Heart right ventricle (tissue), 16 donors: ENCODE results near the gene CALY. TPM values are rescaled to one million over a fixed set of nuclear protein-coding genes. Genes with fewer than 3 reads are reported as not detected.
A peak's percentile ranks its signal among the peaks of the same experiment; 100 is the strongest.
"Not testable (repeated sequence)": the region's sequence is repeated elsewhere in the genome, so short reads cannot be mapped to it uniquely, and the experiment has no call there.

ENCODE experiments used
- ATAC-seq, 8 donors: fragments of 200-7000 bp; cut with Tn5 transposase; one replicate each; pipeline ENCODE4 v1.9.1; 2020; ENCODE audit warnings: mild to moderate bottlenecking in 8 of 8, moderate library complexity in 8 of 8, moderate number of reproducible peaks in 1 of 8
- DNase-seq, 2 donors: peaks; one replicate each; pipeline ENCODE4 v3.0.0-alpha.2; 2020
- H3K27ac ChIP-seq, 10 donors: fragments of 200-600 bp; sonication (generic) in 2 of 10; one replicate each; pipeline versions ENCODE4 v1.5.0 to v1.8.0; 2020 to 2022; ENCODE audit warnings: mild to moderate bottlenecking in 3 of 10
- H3K27me3 ChIP-seq, 7 donors: fragments of 200-600 bp; one replicate each; pipeline ENCODE4 v1.8.0; 2021 to 2022; ENCODE audit warnings: mild to moderate bottlenecking in 2 of 7
- H3K36me3 ChIP-seq, 9 donors: fragments of 200-600 bp; sonication (generic) in 1 of 9; one replicate each; pipeline versions ENCODE4 v1.5.0 to v1.8.0; 2020 to 2022; ENCODE audit warnings: mild to moderate bottlenecking in 2 of 9
- H3K4me1 ChIP-seq, 9 donors: fragments of 200-600 bp; sonication (generic) in 1 of 9; one replicate each; pipeline versions ENCODE4 v1.5.0 to v1.8.0; 2020 to 2022; ENCODE audit warnings: mild to moderate bottlenecking in 4 of 9
- H3K4me3 ChIP-seq, 10 donors: fragments of 200-600 bp; sonication (generic) in 2 of 10; one replicate each; pipeline versions ENCODE4 v1.5.0 to v1.8.0; 2020 to 2022; ENCODE audit warnings: mild to moderate bottlenecking in 7 of 10, moderate library complexity in 2 of 10
- H3K9me3 ChIP-seq, 11 donors: fragments of 200-600 bp in 10 of 11; sonication (generic) in 2 of 11; one replicate each; pipeline versions ENCODE4 v1.5.0 to v1.8.0; 2013 to 2022; ENCODE audit warnings: mild to moderate bottlenecking in 2 of 11, control low read depth in 1 of 11, moderate library complexity in 1 of 11
- CTCF ChIP-seq, 9 donors: fragments of 200-600 bp; sonication (generic) in 2 of 9; IDR thresholded peaks; one replicate each; pipeline versions ENCODE4 v1.5.0 to v1.8.0; 2021 to 2022; ENCODE audit warnings: antibody characterized with exemption in 9 of 9, mild to moderate bottlenecking in 5 of 9, moderate library complexity in 1 of 9
- WGBS, 2 donors: extraction: QIAGEN DNeasy Blood & Tissue Kit; methylation state at CpG; one replicate each; pipeline ENCODE4 v1.1.7; 2013; ENCODE audit warnings: inconsistent platforms in 1 of 2; 5-methylcytosine and 5-hydroxymethylcytosine counted together
- intact Hi-C, 10 donors: fragments of 100-400 bp; cut with DNase I; formaldehyde crosslinking; loops; one replicate each; pipeline versions ENCODE4 v1.11.1 to v1.14.2; 2022
- polyA plus RNA-seq, 2 donors: library from polyadenylated mRNA; stranded (reverse); fragments of 200-250 nt; gene quantifications; one replicate each; pipeline ENCODE4 v1.2.3, GENCODE V29; 2013
- total RNA-seq, 10 donors: library from RNA; stranded (reverse); fragmentation: NEBNext Ultra II Directional in 3 of 10; extraction: Animal tissue kit (Norgen Biotek cat#: 25700) in 3 of 10; gene quantifications; one replicate each; pipeline versions ENCODE4 v1.2.1 to v1.2.4, GENCODE V29; 2021 to 2023
- donor health status: Arrhythmogenic right ventricular cardiomyopathy.
- donor health status: ischemic (EF 13 %, LVEDD 7.1; RV severe dilation, severe dysfunction).
- donor health status: healthy with polysubstance abuse.
- donor health status: DM: no; HTN: yes; CAD: no.
- donor health status: DM: no; HTN: no; CAD: no.
- donor health status: ischemic (EF 25% LVEDD 6.9; RV normal size, moderate dysfunction).
- donor health status: ischemic (EF 25% LVEDD 5.7; RV mildly dilated, moderate dysfunction).
- donor health status: healthy.
- donor health status: DM: yes; HTN: yes; CAD: no.
- donor health status: Ischemic cardiomyopathy.
- donor health status: ischemic (EF 35%, LVEDD 5.7; RV mildly dilated, moderate dysfunction).
- donor health status: nonischemic (EF 11% LVEDD 7.7; RV severe dilation, severe dysfunction).
- donor health status: DM: yes; HTN: yes; CAD: no.
- donor health status: PGD.
- donor health status: ischemic (EF 29% LVEDD 5.4; RV normal size, mild dysfunction).
- donor health status: nonischemic (EF 23%, LVEDD 6.1; RV moderate dilation, normal function).

Gene CALY
- total and polyA plus RNA-seq, 12 donors = 0.09 to 0.77 TPM; not detected in 10

GRCh38 chr10:133378251-133379096 is 41.8 kb upstream of the CALY start:
- ATAC-seq (peak; percentile 75 to 89 (median 78)), DNase-seq (peak; percentile 65 to 76)
- TF ChIP-seq CTCF (IDR thresholded peaks at IDR 0.05) = no peak
- intact Hi-C loops = no loop called here
- no peaks in the 10 kb centered on the region for H3K27me3 ChIP-seq
- H3K9me3 ChIP-seq = no peaks in the 10 kb centered on the region
- WGBS, 2 donors = 0 to 1% methylated on average over 71 to 82 of the region's 90 CpGs
- H3K27ac ChIP-seq = peak overlapping the region in 9 of 10 donors; percentile 63 to 91 (median 82)
- peak overlapping the region; percentile 68 to 97 (median 86) for H3K4me3 ChIP-seq
- peaks cover 3 to 32% (median 21%) of the 10 kb centered on the region in 9 donors for H3K4me1 ChIP-seq
- H3K36me3 ChIP-seq = peaks cover 0 to 18% (median 0%) of the 10 kb centered on the region in 9 donors

GRCh38 chr10:133377818-133378250 is 41.1 kb upstream of the CALY start:
- Histone ChIP-seq H3K9me3 (no peaks in the 10 kb centered on the region), H3K27me3 (no peaks in the 10 kb centered on the region), H3K4me1 (peaks cover 3 to 32% (median 21%) of the 10 kb centered on the region in 9 donors), H3K36me3 (peaks cover 0 to 17% (median 0%) of the 10 kb centered on the region in 9 donors), H3K4me3 (peak overlapping the region; percentile 68 to 97 (median 86)), H3K27ac (peak overlapping the region in 9 of 10 donors; percentile 63 to 91 (median 82))
- intact Hi-C loops = loop anchor here in 1 of 10 donors (2.0 kb wide), 1 partner anchor 69 kb away; the partner anchor contains the start of genes TUBGCP2 and ZNF511
- no peak for TF ChIP-seq CTCF (IDR thresholded peaks at IDR 0.05)
- DNase-seq (no peak), ATAC-seq (peak in 6 of 8 donors; percentile 0 to 7 (median 2))
- WGBS, 2 donors = 25 to 26% methylated on average over 20 of the region's 20 CpGs

GRCh38 chr10:133377025-133377817 is 40.5 kb upstream of the CALY start:
- Histone ChIP-seq H3K27me3 (no peaks in the 10 kb centered on the region), H3K4me1 (peaks cover 6 to 35% (median 25%) of the 10 kb centered on the region in 9 donors), H3K9me3 (no peaks in the 10 kb centered on the region), H3K4me3 (peak overlapping the region in 2 of 10 donors; percentile 68 to 92), H3K36me3 (peaks cover 0 to 11% (median 0%) of the 10 kb centered on the region in 9 donors), H3K27ac (peak overlapping the region in 4 of 10 donors; percentile 81 to 88 (median 84))
- intact Hi-C loops = loop anchor here in 1 of 10 donors (2.0 kb wide), 1 partner anchor 68 kb away; the partner anchor contains the start of genes TUBGCP2 and ZNF511
- TF ChIP-seq CTCF (IDR thresholded peaks at IDR 0.05) = no peak
- no peak for ATAC-seq
- 92 to 93% methylated on average over 30 of the region's 30 CpGs for WGBS, 2 donors
- DNase-seq = no peak

- 94 to 99% methylated on average over 5 of the region's 5 CpGs for WGBS, 2 donors
- intact Hi-C loops = loop anchor here in 1 of 10 donors (2.0 kb wide), 1 partner anchor 67 kb away; the partner anchor contains the start of genes TUBGCP2 and ZNF511
- H3K9me3 ChIP-seq, H3K27me3 ChIP-seq, H3K4me3 ChIP-seq, H3K27ac ChIP-seq, DNase-seq, H3K36me3 ChIP-seq, ATAC-seq: not testable (repeated sequence)
- H3K4me1 ChIP-seq = peaks cover 7 to 39% (median 29%) of the 10 kb centered on the region in 9 donors
These were observed 39.5 kb upstream of the CALY start for GRCh38 chr10:133376183-133376582.
